Common myeloid progenitor, CD34-positive (primary cell): Measurements from ENCODE around the gene HAUS8.
"Not testable (repeated sequence)": the region's sequence is repeated elsewhere in the genome, so short reads cannot be mapped to it uniquely, and the experiment has no call there.

Source experiments
- CTCF ChIA-PET: fragments of 350-600 bp; sonication (Branson Sonifier 250); formaldehyde crosslinking; loops from one replicate; lab custom pipeline; 2021; ENCODE audit warnings: antibody characterized with exemption; lab: Charles Lee
- POLR2A ChIA-PET: fragments of 350-600 bp; sonication (Branson Sonifier 250); formaldehyde crosslinking; loops from one replicate; lab custom pipeline; 2021; ENCODE audit warnings: antibody characterized with exemption; lab: Charles Lee
- DNase-seq, 3 donors: peaks; one replicate each; pipeline versions ENCODE4 v3.0.0 to v3.0.0-alpha.2; 2013
- H3K27ac ChIP-seq, 2 experiments: 1 replicate in 1 of 2; 2 replicates in 1 of 2; pipeline ENCODE4 v1.7.0; 2013; ENCODE audit warnings: inconsistent platforms in 2 of 2, low read length in 2 of 2, mild to moderate bottlenecking in 2 of 2, low read depth in 1 of 2, moderate library complexity in 1 of 2; ENCODE audit not compliant: severe bottlenecking in 2 of 2, insufficient read depth in 1 of 2, poor library complexity in 1 of 2
- H3K27me3 ChIP-seq, 5 experiments: replicated peaks in 2 of 5; 1 replicate in 3 of 5; 2 replicates in 2 of 5; pipeline versions ENCODE4 v1.6.1 to v1.7.0; 2013; ENCODE audit warnings: low read length in 4 of 5, mild to moderate bottlenecking in 2 of 5, moderate library complexity in 2 of 5, inconsistent platforms in 1 of 5; ENCODE audit not compliant: insufficient read depth in 5 of 5, control insufficient read depth in 4 of 5
- H3K36me3 ChIP-seq, 4 experiments: 1 replicate in 2 of 4; 2 replicates in 2 of 4; pipeline versions ENCODE4 v1.6.1 to v1.7.0; 2013; ENCODE audit warnings: low read length in 3 of 4, control low read depth in 1 of 4, mild to moderate bottlenecking in 1 of 4; ENCODE audit not compliant: control insufficient read depth in 4 of 4, insufficient read depth in 4 of 4
- H3K4me1 ChIP-seq, 4 experiments: 1 replicate in 3 of 4; 2 replicates in 1 of 4; pipeline versions ENCODE4 v1.6.1 to v1.7.1; 2013; ENCODE audit warnings: low read length in 3 of 4, mild to moderate bottlenecking in 3 of 4, control low read depth in 1 of 4, inconsistent platforms in 1 of 4, moderate library complexity in 1 of 4; ENCODE audit not compliant: control insufficient read depth in 4 of 4, insufficient read depth in 4 of 4; ENCODE audit errors: control extremely low read depth in 1 of 4
- H3K4me3 ChIP-seq, 7 experiments: 1 replicate in 4 of 7; 2 replicates in 3 of 7; pipeline versions ENCODE4 v1.5.1 to v1.7.0; 2013; ENCODE audit warnings: mild to moderate bottlenecking in 7 of 7, low read length in 6 of 7, moderate library complexity in 6 of 7, inconsistent platforms in 2 of 7, low read depth in 2 of 7, control low read depth in 1 of 7; ENCODE audit not compliant: insufficient read depth in 4 of 7, control insufficient read depth in 1 of 7; ENCODE audit errors: extremely low read depth in 1 of 7
- H3K9me3 ChIP-seq, 5 experiments: 1 replicate in 4 of 5; 2 replicates in 1 of 5; pipeline versions ENCODE4 v1.6.1 to v1.7.1; 2013; ENCODE audit warnings: low read length in 4 of 5, mild to moderate bottlenecking in 2 of 5, inconsistent platforms in 1 of 5, low read depth in 1 of 5, moderate library complexity in 1 of 5; ENCODE audit not compliant: control insufficient read depth in 4 of 5, insufficient read depth in 2 of 5; ENCODE audit errors: control extremely low read depth in 1 of 5
- WGBS: methylation state at CpG from one replicate; pipeline ENCODE4 v1.1.5; 2013; ENCODE audit not compliant: insufficient coverage; 5-methylcytosine and 5-hydroxymethylcytosine counted together

The HAUS8 gene

GRCh38 chr19:17095141-17095919 is 20.1 kb upstream of the HAUS8 start:
- H3K36me3 ChIP-seq = peaks cover 2 to 21% (median 7%) of the 10 kb centered on the region in 4 experiments
- no peak for DNase-seq
- CTCF ChIA-PET = interaction anchor here (1.2 kb wide), 1 partner anchor 27 kb away, joined by 4 read pairs; no protein-coding TSS in a partner anchor
- peaks cover 2 to 35% (median 25%) of the 10 kb centered on the region in 4 experiments for H3K4me1 ChIP-seq
- no peak overlapping the region for H3K27ac ChIP-seq
- H3K9me3 ChIP-seq = no peaks in the 10 kb centered on the region
- no peaks in the 10 kb centered on the region for H3K27me3 ChIP-seq
- no peak overlapping the region for H3K4me3 ChIP-seq
- 98% methylated on average over 19 of the region's 23 CpGs for WGBS
- POLR2A ChIA-PET = no interaction called here

GRCh38 chr19:17094694-17095093 is 19.4 kb upstream of the HAUS8 start:
- H3K9me3 ChIP-seq, H3K4me3 ChIP-seq, H3K27me3 ChIP-seq, DNase-seq, H3K27ac ChIP-seq: not testable (repeated sequence)
- ChIA-PET POLR2A (interaction anchor here (1.0 kb wide), 1 partner anchor 15 kb away, joined by 4 read pairs; no protein-coding TSS in a partner anchor), CTCF (interaction anchor here (1.2 kb wide), 1 partner anchor 26 kb away, joined by 4 read pairs; no protein-coding TSS in a partner anchor)
- peaks cover 4 to 42% (median 31%) of the 10 kb centered on the region in 4 experiments for H3K4me1 ChIP-seq
- 100% methylated on average over 3 of the region's 3 CpGs for WGBS
- peaks cover 2 to 21% (median 7%) of the 10 kb centered on the region in 4 experiments for H3K36me3 ChIP-seq

- Histone ChIP-seq H3K4me1 (peaks cover 10 to 55% (median 38%) of the 10 kb centered on the region in 4 experiments), H3K27ac (no peak overlapping the region), H3K9me3 (no peaks in the 10 kb centered on the region), H3K27me3 (no peaks in the 10 kb centered on the region), H3K4me3 (no peak overlapping the region), H3K36me3 (peaks cover 2 to 15% (median 5%) of the 10 kb centered on the region in 4 experiments)
- ChIA-PET CTCF (interaction anchor here (0.8 to 1.6 kb wide), 2 partner anchors 12 to 19 kb away, joined by 3 to 4 read pairs; no protein-coding TSS in a partner anchor), POLR2A (no interaction called here)
- 100% methylated on average over 1 of the region's 2 CpGs for WGBS
- DNase-seq = no peak
These were observed 17.4 kb upstream of the HAUS8 start for GRCh38 chr19:17092696-17093095.

- peak; percentile 38 to 85 (median 72) for DNase-seq
- WGBS = 36% methylated on average over 13 of the region's 15 CpGs
- Histone ChIP-seq H3K36me3 (peaks cover 5 to 21% (median 8%) of the 10 kb centered on the region in 4 experiments), H3K4me1 (peaks cover 10 to 47% (median 34%) of the 10 kb centered on the region in 4 experiments), H3K27ac (peak overlapping the region; percentile 8 to 43), H3K4me3 (peak overlapping the region in 2 of 7 experiments; percentile 36 to 62), H3K9me3 (no peaks in the 10 kb centered on the region), H3K27me3 (no peaks in the 10 kb centered on the region)
- CTCF ChIA-PET = interaction anchor here (0.8 to 2.2 kb wide), 7 partner anchors 14 to 34 kb away, joined by 3 to 12 read pairs (median 5); no protein-coding TSS in a partner anchor
- POLR2A ChIA-PET = interaction anchor here (0.9 to 1.6 kb wide), 4 partner anchors 16 to 34 kb away, joined by 3 to 6 read pairs (median 4); no protein-coding TSS in a partner anchor
These were observed 16.6 kb upstream of the HAUS8 start for GRCh38 chr19:17091758-17092333.

GRCh38 chr19:17090583-17090982 is 15.3 kb upstream of the HAUS8 start:
- ChIA-PET POLR2A (interaction anchor here (0.6 to 1.2 kb wide), 2 partner anchors 17 to 132 kb away, joined by 3 to 4 read pairs; no protein-coding TSS in a partner anchor), CTCF (interaction anchor here (1.1 to 2.2 kb wide), 6 partner anchors 14 to 22 kb away, joined by 3 to 12 read pairs (median 6); partner anchors contain the start of gene MYO9B)

GRCh38 chr19:17088552-17088951 is 13.3 kb upstream of the HAUS8 start:
- CTCF ChIA-PET = interaction anchor here (0.5 kb wide), 1 partner anchor 116 kb away, joined by 3 read pairs; no protein-coding TSS in a partner anchor
- no CpG with 5 or more reads among the region's 5 CpGs for WGBS
- DNase-seq = no peak

More at GRCh38 chr19:17090583-17090982, 15.3 kb upstream of the HAUS8 start:
- DNase-seq = peak; percentile 63 to 95 (median 94)
- H3K36me3 ChIP-seq = peaks cover 5 to 29% (median 18%) of the 10 kb centered on the region in 4 experiments
- no peaks in the 10 kb centered on the region for H3K27me3 ChIP-seq
- H3K4me1 ChIP-seq = peaks cover 10 to 47% (median 34%) of the 10 kb centered on the region in 4 experiments
- H3K4me3 ChIP-seq = peak overlapping the region in 2 of 7 experiments; percentile 7 to 27
- peak overlapping the region; percentile 51 to 58 for H3K27ac ChIP-seq
- 39% methylated on average over 6 of the region's 9 CpGs for WGBS
- no peaks in the 10 kb centered on the region for H3K9me3 ChIP-seq

More at GRCh38 chr19:17088552-17088951, 13.3 kb upstream of the HAUS8 start:
- H3K27ac ChIP-seq = no peak overlapping the region
- peaks cover 10 to 47% (median 34%) of the 10 kb centered on the region in 4 experiments for H3K4me1 ChIP-seq
- H3K36me3 ChIP-seq = peaks cover 5 to 31% (median 19%) of the 10 kb centered on the region in 4 experiments
- H3K9me3 ChIP-seq = no peaks in the 10 kb centered on the region
- H3K27me3 ChIP-seq = no peaks in the 10 kb centered on the region
- POLR2A ChIA-PET = interaction anchor here (0.6 kb wide), 1 partner anchor 10 kb away, joined by 3 read pairs; no protein-coding TSS in a partner anchor
- H3K4me3 ChIP-seq = no peak overlapping the region
